ENCODE results near the gene LARP4B. TPM values are rescaled to one million over a fixed set of nuclear protein-coding genes. Genes with fewer than 3 reads are reported as not detected.

LARP4B gene
- total RNA-seq, 1 experiment from 2014 or later: 181 TPM

GRCh38 chr10:966466-967235 lies 35.1 kb upstream of the LARP4B start:
- Mint-ChIP-seq H3K9me3 (ENCODE audit: low read depth, unreplicated experiment) (no peaks in the 10 kb centered on the region), H3K36me3 (ENCODE audit: insufficient read depth, unreplicated experiment) (peaks cover 10% of the 10 kb centered on the region), H3K4me1 (ENCODE audit: low read depth, unreplicated experiment) (peaks cover 25% of the 10 kb centered on the region), H3K4me3 (ENCODE audit: low read depth, unreplicated experiment) (no peak overlapping the region), H3K27ac (ENCODE audit: unreplicated experiment) (peak overlapping the region; percentile 39), H3K27me3 (ENCODE audit: unreplicated experiment) (no peaks in the 10 kb centered on the region)
- BruUV-seq (replicated peaks): no TSS peak
- TF ChIP-seq CTCF (IDR thresholded peaks at IDR 0.05; ENCODE audit: unreplicated experiment): no peak
- DNase-seq: no peak
- intact Hi-C loops (cut with micrococcal nuclease; ENCODE audit: unreplicated experiment): no loop called here
- CTCF ChIA-PET: no interaction called here

- no peak for DNase-seq
- TF ChIP-seq CTCF (IDR thresholded peaks at IDR 0.05; ENCODE audit: unreplicated experiment): no peak
- intact Hi-C loops (cut with micrococcal nuclease; ENCODE audit: unreplicated experiment): no loop called here
- BruUV-seq (replicated peaks): no TSS peak
- no peaks in the 10 kb centered on the region for H3K27me3 Mint-ChIP-seq (ENCODE audit: unreplicated experiment)
- no peaks in the 10 kb centered on the region for H3K36me3 Mint-ChIP-seq (ENCODE audit: insufficient read depth, unreplicated experiment)
- CTCF ChIA-PET: no interaction called here
- peaks cover 9% of the 10 kb centered on the region for H3K4me1 Mint-ChIP-seq (ENCODE audit: low read depth, unreplicated experiment)
- peaks cover 2% of the 10 kb centered on the region for H3K9me3 Mint-ChIP-seq (ENCODE audit: low read depth, unreplicated experiment)
- no peak overlapping the region for H3K4me3 Mint-ChIP-seq (ENCODE audit: low read depth, unreplicated experiment)
- no peak overlapping the region for H3K27ac Mint-ChIP-seq (ENCODE audit: unreplicated experiment)
These were observed 33.5 kb upstream of the LARP4B start for GRCh38 chr10:964988-965417.

- Mint-ChIP-seq H3K4me3 (ENCODE audit: low read depth, unreplicated experiment) (no peak overlapping the region), H3K9me3 (ENCODE audit: low read depth, unreplicated experiment) (peaks cover 5% of the 10 kb centered on the region), H3K27ac (ENCODE audit: unreplicated experiment) (no peak overlapping the region), H3K27me3 (ENCODE audit: unreplicated experiment) (no peaks in the 10 kb centered on the region), H3K36me3 (ENCODE audit: insufficient read depth, unreplicated experiment) (no peaks in the 10 kb centered on the region), H3K4me1 (ENCODE audit: low read depth, unreplicated experiment) (peaks cover 6% of the 10 kb centered on the region)
- no peak for TF ChIP-seq CTCF (IDR thresholded peaks at IDR 0.05; ENCODE audit: unreplicated experiment)
- no peak for DNase-seq
- CTCF ChIA-PET: no interaction called here
- BruUV-seq (replicated peaks): no TSS peak
- intact Hi-C loops (cut with micrococcal nuclease; ENCODE audit: unreplicated experiment): no loop called here
These were observed 32.9 kb upstream of the LARP4B start for GRCh38 chr10:964321-964987.

- no peak for TF ChIP-seq CTCF (IDR thresholded peaks at IDR 0.05; ENCODE audit: unreplicated experiment)
- CTCF ChIA-PET: no interaction called here
- H3K4me3 Mint-ChIP-seq (ENCODE audit: low read depth, unreplicated experiment): no peak overlapping the region
- no peaks in the 10 kb centered on the region for H3K36me3 Mint-ChIP-seq (ENCODE audit: insufficient read depth, unreplicated experiment)
- no peak overlapping the region for H3K27ac Mint-ChIP-seq (ENCODE audit: unreplicated experiment)
- no peak for DNase-seq
- H3K27me3 Mint-ChIP-seq (ENCODE audit: unreplicated experiment): peaks cover 8% of the 10 kb centered on the region
- peaks cover 3% of the 10 kb centered on the region for H3K4me1 Mint-ChIP-seq (ENCODE audit: low read depth, unreplicated experiment)
- no TSS peak for BruUV-seq (replicated peaks)
- intact Hi-C loops (cut with micrococcal nuclease; ENCODE audit: unreplicated experiment): no loop called here
- peaks cover 5% of the 10 kb centered on the region for H3K9me3 Mint-ChIP-seq (ENCODE audit: low read depth, unreplicated experiment)
These were observed 32.1 kb upstream of the LARP4B start for GRCh38 chr10:963655-964054.

Data from Calu3 (cell line).